ENCODE measurements around the gene MAML2. TPM values are rescaled to one million over a fixed set of nuclear protein-coding genes. Genes with fewer than 3 reads are reported as not detected.

Gene MAML2
- total and polyA plus RNA-seq, 2 of the 13 experiments (the other 11 are each of a cell fraction or from before 2014, with no cell fraction given), result 2.3 to 25.9 TPM

GRCh38 chr11:96021901-96022650 is 320.9 kb downstream of the MAML2 start (continued):
- TF ChIP-seq SRSF1 (optimal IDR thresholded peaks at IDR 0.05; ENCODE audit: low read depth, low read length), result no peak
- no peak for TF ChIP-seq NFE2L2 (IDR thresholded peaks at IDR 0.05; ENCODE audit: low read length)
- no peak for TF ChIP-seq FOXA3 (CRISPR knock-in tag; IDR thresholded peaks at IDR 0.05)

GRCh38 chr11:96019810-96020747 is 322.9 kb downstream of the MAML2 start:
- no TSS peak for BruUV-seq (replicated peaks)
- 93% methylated on average over 8 of the region's 8 CpGs for WGBS (ENCODE audit: low lambda C conversion rate)
- Histone ChIP-seq H3K79me2 (ENCODE audit: insufficient read depth, low read length) (peaks cover 2% of the 10 kb centered on the region), H3K27me3 (ENCODE audit: control insufficient read depth in 1 of 2, insufficient read depth in 2 of 2, low read length in 2 of 2) (no peaks in the 10 kb centered on the region), H3K4me3 (replicated peaks in 1 of 3; ENCODE audit: insufficient read depth in 1 of 3, low read depth in 2 of 3, low read length in 3 of 3) (no peak overlapping the region), H2AFZ (ENCODE audit: low read length) (no peak overlapping the region), H3K4me2 (ENCODE audit: low read depth, low read length) (no peak overlapping the region), H3K9me3 (ENCODE audit: low read length) (no peaks in the 10 kb centered on the region), H3K4me1 (ENCODE audit: insufficient read depth, low read length) (peaks cover 46% of the 10 kb centered on the region), H3K36me3 (replicated peaks in 1 of 2; ENCODE audit: control insufficient read depth in 1 of 2, insufficient read depth in 2 of 2, low read length in 2 of 2) (peaks cover 2 to 15% of the 10 kb centered on the region in 2 experiments; a peak in 3 of 5 replicates), H3K9ac (ENCODE audit: insufficient read depth, low read depth, low read length) (no peak overlapping the region), H4K20me1 (ENCODE audit: insufficient read depth, low read length) (no peaks in the 10 kb centered on the region), H3K27ac (ENCODE audit: extremely low read length, insufficient read depth, low read length) (no peak overlapping the region)
- FAIRE-seq (no peak), DNase-seq (ENCODE audit: low spot score) (no peak), ATAC-seq (no peak)
- TF ChIP-seq KDM5B (CRISPR knock-in tag; IDR thresholded peaks at IDR 0.05; ENCODE audit: borderline replicate concordance), result no peak
- TF ChIP-seq RNF2 (conservative IDR thresholded peaks at IDR 0.05; ENCODE audit: low read depth), result no peak
- TF ChIP-seq TFDP1 (CRISPR knock-in tag; IDR thresholded peaks at IDR 0.05; ENCODE audit: borderline replicate concordance), result no peak
- TF ChIP-seq FIP1L1 (IDR thresholded peaks at IDR 0.05; ENCODE audit: borderline replicate concordance, insufficient read depth, low read depth, low read length), result no peak
- TF ChIP-seq GLMP (CRISPR knock-in tag; IDR thresholded peaks at IDR 0.05; ENCODE audit: borderline replicate concordance), result no peak
- TF ChIP-seq NAIF1 (CRISPR knock-in tag; IDR thresholded peaks at IDR 0.05; ENCODE audit: borderline replicate concordance), result no peak
- no peak for TF ChIP-seq ZFYVE20 (CRISPR knock-in tag; IDR thresholded peaks at IDR 0.05; ENCODE audit: borderline replicate concordance, low read depth)
- no peak for TF ChIP-seq PAWR (CRISPR knock-in tag; IDR thresholded peaks at IDR 0.05; ENCODE audit: borderline replicate concordance)
- no peak for TF ChIP-seq NONO (IDR thresholded peaks at IDR 0.05)
- TF ChIP-seq NONO (CRISPR knock-in tag; conservative IDR thresholded peaks at IDR 0.05), result no peak
- TF ChIP-seq CCDC6 (CRISPR knock-in tag; IDR thresholded peaks at IDR 0.05), result no peak
- TF ChIP-seq ZNF768 (CRISPR knock-in tag; IDR thresholded peaks at IDR 0.05), result no peak
- POLR2A ChIA-PET, result interaction anchor here (1.0 kb wide), 1 partner anchor 323 kb away, joined by 3 read pairs; the partner anchor contains the start of gene MAML2
- CTCF ChIA-PET (ENCODE audit: low intra/inter-chr PET ratio, low total read pairs), result no interaction called here
- intact Hi-C loops (cut with micrococcal nuclease; ENCODE audit: unreplicated experiment), result loop anchor here (10.0 kb wide), 1 partner anchor 95 kb away; the partner anchor contains the start of gene MTMR2
- in situ Hi-C loops (cut with HindIII; ENCODE audit: extremely low pct_ligation_motif_present, low pct_unique_long_range_greater_than_20kb), result loop anchor here (10.0 kb wide), 1 partner anchor 325 kb away; the partner anchor contains the start of gene MAML2
